ENCODE measurements around the gene CAMTA1. TPM values are rescaled to one million over a fixed set of nuclear protein-coding genes. Genes with fewer than 3 reads are reported as not detected.

The CAMTA1 gene
- total RNA-seq, 1 experiment from 2014 or later: 69.5 TPM

DNA sequence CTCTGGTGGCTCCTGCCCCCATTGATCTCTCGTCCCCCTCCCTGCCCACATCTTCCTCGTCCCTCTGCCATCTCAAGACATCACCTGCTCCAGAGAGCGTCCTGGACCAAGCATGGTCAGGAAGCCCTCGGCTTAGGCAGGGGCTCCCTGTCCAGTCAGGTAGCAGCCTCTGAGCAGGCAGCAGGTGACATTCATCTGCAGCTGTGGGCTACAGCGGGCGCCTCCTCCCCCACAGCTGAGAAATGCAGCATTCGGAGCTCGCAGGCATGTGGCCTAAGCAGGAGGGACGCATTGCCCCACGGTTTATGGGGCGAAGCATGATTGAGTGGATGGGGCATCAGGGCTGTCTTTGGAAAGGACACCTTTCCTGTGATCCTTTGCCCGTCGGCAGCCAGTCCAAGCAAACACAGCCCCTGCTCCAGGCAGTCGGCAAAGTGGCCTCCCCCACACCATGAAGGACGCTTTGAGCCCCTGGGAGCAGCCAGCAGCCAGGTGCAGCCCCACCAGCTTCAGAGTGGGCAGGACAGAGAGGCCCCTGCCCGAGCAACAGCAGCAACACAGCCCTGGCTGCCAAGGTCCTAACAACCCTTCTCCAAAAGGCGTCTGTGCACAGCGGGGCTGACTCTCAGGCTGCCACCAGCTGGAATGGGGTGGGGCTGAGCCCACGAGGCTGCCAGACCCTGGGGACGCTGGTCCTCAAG lies 751.8 kb downstream of the CAMTA1 start:
- no peaks in the 10 kb centered on the region for H3K27me3 ChIP-seq (ENCODE audit: insufficient read depth, low read length)
- H3K36me3 ChIP-seq (ENCODE audit: control insufficient read depth in 1 of 2, insufficient read depth in 2 of 2, low read length in 2 of 2): no peaks in the 10 kb centered on the region
- TF ChIP-seq CEBPB (IDR thresholded peaks at IDR 0.05; ENCODE audit: low read depth): no peak
- no peak for TF ChIP-seq ZBTB33 (IDR thresholded peaks at IDR 0.05; ENCODE audit: extremely low read depth, insufficient replicate concordance, low read length)
- no peak for TF ChIP-seq ZNF274 (IDR thresholded peaks at IDR 0.05; ENCODE audit: low read depth, low read length)
- TF ChIP-seq SRF (IDR thresholded peaks at IDR 0.05; ENCODE audit: low read depth): no peak
- TF ChIP-seq EGR1 (IDR thresholded peaks at IDR 0.05; ENCODE audit: low read depth): no peak
- TF ChIP-seq POLR2AphosphoS5 (IDR thresholded peaks at IDR 0.05; ENCODE audit: low read depth, low read length): no peak
- TF ChIP-seq REST (IDR thresholded peaks at IDR 0.05; ENCODE audit: low read depth): no peak
- no peak for TF ChIP-seq ELF1 (IDR thresholded peaks at IDR 0.05; ENCODE audit: borderline replicate concordance, low read depth)
- TF ChIP-seq POLR2A (IDR thresholded peaks at IDR 0.05; ENCODE audit: borderline replicate concordance, extremely low read depth, insufficient read depth, insufficient read length): no peak
- TF ChIP-seq ZFX (IDR thresholded peaks at IDR 0.05): no peak
- no peak for TF ChIP-seq CBX3 (IDR thresholded peaks at IDR 0.05; ENCODE audit: low read depth)
- no peak for TF ChIP-seq FOSL1 (IDR thresholded peaks at IDR 0.05; ENCODE audit: low read depth)
- no peaks in the 10 kb centered on the region for H3K9me2 ChIP-seq (ENCODE audit: insufficient read depth)
- H4K20me1 ChIP-seq (ENCODE audit: insufficient read depth): no peaks in the 10 kb centered on the region
- H3K9ac ChIP-seq (ENCODE audit: low read length): no peak overlapping the region
- ChIA-PET POLR2A (no interaction called here), CTCF (interaction anchor here (1.7 kb wide), 1 partner anchor 83 kb away, joined by 5 read pairs; no protein-coding TSS in a partner anchor), RAD21 (ENCODE audit: low non-redundant PET in 1 of 2, low total read pairs in 2 of 2, uncharacterized antibody in 2 of 2, unreplicated experiment in 2 of 2) (no interaction called here)
- H3K4me1 ChIP-seq (ENCODE audit: control insufficient read depth in 1 of 2, insufficient read depth in 2 of 2, low read length in 2 of 2): peaks cover 0 to 20% of the 10 kb centered on the region in 2 experiments; a peak in 2 of 4 replicates
- ATAC-seq: no peak
- H2AFZ ChIP-seq (ENCODE audit: low read depth, low read length, poor library complexity, severe bottlenecking): no peak overlapping the region
- no peaks in the 10 kb centered on the region for H3K9me3 ChIP-seq (ENCODE audit: control insufficient read depth in 1 of 2, insufficient read depth in 1 of 2, low read depth in 1 of 2, low read length in 2 of 2)
- H3K79me2 ChIP-seq (ENCODE audit: insufficient read depth, low read length): no peaks in the 10 kb centered on the region
- no peak overlapping the region for H3K4me3 ChIP-seq (replicated peaks in 1 of 2; ENCODE audit: low read depth in 1 of 2, low read length in 2 of 2)
- H3K27ac ChIP-seq (ENCODE audit: low read depth, low read length): no peak overlapping the region
- intact Hi-C loops (cut with micrococcal nuclease): no loop called here
- no peak overlapping the region for H3K4me2 ChIP-seq (ENCODE audit: low read length)
- DNase-seq (ENCODE audit: low read depth, low spot score): no peak
- no TSS peak for BruUV-seq (replicated peaks)

Measured in HCT116 (cell line).